HG03175 (cell line): ENCODE data around the gene NCSTN.
"Not testable (repeated sequence)": the region's sequence is repeated elsewhere in the genome, so short reads cannot be mapped to it uniquely, and the experiment has no call there.

Source experiments
- ATAC-seq: cut with Tn5 transposase; IDR thresholded peaks from one replicate; pipeline ENCODE4 v1.9.1; 2021; ENCODE audit warnings: mild to moderate bottlenecking, moderate library complexity; ENCODE audit not compliant: unreplicated experiment

Gene NCSTN

DNA sequence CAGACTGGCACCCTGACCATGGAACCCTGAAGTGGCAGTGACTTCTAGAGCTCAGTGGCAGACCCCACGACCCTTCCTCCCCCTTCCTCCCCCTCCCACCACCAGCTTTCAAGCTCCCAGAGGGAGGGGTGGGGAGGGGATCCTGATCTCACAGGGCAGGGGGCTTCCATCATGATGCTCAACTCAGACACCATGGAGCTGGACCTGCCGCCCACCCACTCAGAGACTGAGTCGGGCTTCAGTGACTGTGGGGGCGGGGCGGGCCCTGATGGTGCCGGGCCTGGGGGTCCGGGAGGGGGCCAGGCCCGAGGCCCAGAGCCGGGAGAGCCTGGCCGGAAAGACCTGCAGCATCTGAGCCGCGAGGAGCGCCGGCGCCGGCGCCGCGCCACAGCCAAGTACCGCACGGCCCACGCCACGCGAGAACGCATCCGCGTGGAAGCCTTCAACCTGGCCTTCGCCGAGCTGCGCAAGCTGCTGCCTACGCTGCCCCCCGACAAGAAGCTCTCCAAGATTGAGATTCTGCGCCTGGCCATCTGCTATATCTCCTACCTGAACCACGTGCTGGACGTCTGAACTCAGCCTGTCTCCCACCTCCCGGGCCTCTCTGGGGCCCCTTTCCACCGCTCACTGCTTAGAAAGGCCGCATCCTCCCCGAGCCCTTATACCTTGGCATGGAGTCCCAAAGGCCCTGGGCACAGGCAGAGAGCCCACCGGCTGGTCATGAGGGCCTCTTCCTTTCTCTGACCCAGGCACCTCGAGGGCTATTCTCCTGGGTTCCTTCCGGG, 27.6 kb downstream of the NCSTN start:
- ATAC-seq = no peak

DNA sequence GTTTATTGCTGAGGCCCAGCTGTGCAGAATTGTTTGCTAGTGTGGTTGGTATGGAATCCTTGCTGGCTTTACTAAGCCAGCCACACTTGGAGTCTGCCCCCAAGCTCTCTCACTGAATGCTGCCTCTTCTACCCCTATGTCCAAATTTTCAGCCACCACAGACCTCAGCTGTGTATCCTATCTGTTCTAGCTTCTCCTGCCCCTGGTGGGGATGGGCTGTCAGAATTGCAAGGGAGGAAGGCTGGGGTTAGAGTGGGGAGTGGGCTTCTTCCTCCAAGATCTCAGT, 28.1 kb downstream of the NCSTN start:
- ATAC-seq = no peak

DNA sequence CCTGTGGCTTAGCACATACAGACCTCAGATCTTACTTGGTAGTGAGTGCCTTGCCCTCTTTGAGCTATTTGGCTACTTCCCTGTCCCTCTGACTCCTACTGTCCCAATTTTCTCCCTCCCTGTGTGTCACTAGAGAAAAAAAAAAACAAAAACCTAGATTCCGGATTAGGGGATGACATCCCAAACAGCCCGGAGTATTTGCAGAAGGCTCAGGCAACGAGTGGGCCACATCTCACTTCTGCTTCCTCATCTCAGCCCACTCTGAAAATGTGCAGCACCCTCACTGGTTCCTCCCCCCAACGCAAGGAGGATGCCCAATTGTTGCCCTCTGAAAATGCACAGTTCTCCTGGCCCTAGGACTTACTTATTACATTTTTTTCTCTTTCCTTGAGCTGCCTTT, 28.6 kb downstream of the NCSTN start:
- no peak for ATAC-seq

DNA sequence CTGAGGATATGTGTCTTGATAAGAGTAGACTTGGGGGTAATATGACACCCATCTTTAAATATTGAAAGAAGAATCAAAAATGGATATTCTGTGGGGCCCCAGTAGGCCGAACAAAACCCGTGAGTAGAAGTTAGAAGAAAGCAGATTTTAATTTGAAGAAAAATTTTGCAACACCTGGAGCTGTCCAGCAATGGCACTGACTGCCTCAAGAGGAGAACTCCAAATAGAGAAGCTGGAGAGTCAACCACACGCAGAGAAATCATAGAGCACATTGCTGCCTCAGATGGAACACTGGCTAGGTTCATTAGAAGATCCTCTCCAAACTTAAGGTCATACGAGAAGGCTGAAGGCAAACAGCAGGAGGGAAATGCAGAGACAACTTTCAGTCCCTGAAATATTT, 30.5 kb downstream of the NCSTN start:
- ATAC-seq = no peak

DNA sequence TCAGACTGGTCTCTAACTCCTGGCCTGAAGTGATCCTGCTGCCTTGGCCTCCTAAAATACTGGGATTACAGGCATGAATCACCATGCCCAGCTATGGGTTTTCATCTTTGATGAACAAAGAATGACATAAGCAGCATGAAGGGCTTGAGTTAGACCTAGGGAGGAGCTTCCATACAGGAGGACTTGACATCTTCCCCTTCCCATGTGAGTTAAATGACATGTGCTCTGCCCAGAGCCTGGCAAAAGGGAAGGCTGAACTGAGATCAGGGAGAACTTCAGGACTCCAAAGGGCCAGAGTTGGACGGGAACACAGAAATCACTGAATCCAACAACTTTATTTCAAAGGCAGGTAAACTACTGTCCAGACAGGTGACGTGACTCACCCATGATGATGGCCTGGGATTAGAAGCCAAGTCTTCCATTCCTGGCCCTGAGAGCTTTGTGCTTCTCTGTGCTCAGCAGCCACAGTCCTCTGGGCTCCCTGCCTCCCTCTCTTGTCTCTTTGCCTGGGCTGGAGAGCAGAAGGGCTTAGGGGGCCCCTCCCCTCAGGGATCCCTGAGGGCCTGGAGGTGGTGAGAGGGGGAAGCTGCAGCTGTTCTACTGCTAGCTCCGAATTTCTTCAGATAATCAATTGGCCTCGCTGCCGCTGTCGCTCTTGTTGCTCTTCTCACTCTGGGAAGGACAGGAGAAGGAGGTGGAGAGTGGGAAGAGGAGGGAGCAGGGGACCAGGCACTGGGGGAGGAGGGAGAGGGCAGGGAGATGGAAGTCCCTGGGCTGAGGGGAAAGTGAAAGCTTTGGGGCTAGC, 31.3 kb downstream of the NCSTN start:
- ATAC-seq = no peak

DNA sequence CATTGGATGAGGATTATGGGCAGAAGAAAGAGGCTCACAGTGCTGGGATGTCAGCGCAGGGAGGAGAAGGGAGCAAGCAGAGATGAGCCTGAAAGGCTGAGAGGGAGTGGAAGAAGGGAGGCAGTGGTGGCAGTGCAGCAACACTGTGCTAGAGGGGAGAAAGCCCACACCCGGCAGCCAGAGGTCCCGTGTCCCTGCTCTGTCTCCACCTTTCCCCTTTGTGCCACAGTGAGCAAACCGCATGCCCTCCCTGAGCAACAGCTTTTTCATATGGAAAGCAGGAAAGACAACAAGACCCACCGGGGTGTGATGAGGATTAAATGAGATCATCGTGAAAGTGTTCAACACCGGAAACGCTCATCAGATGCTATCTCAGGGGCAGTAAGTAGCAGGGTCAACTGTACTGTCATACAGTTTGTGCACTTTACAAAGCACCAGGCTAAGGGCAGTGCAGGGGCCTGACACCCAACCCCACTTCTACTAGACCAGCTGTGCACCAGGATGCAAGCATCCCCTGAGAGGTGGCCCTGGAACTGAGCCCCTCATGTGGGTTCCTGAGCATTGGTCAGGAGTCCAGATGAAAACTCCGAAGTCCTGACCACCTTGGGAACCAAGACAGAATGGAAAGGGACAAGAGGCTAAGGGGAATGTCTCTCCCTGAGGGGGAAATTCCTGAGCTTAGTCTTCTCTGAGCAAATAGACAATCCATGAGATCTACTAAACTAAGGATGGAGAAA, 32.8 kb downstream of the NCSTN start:
- ATAC-seq = peak; percentile 54

DNA sequence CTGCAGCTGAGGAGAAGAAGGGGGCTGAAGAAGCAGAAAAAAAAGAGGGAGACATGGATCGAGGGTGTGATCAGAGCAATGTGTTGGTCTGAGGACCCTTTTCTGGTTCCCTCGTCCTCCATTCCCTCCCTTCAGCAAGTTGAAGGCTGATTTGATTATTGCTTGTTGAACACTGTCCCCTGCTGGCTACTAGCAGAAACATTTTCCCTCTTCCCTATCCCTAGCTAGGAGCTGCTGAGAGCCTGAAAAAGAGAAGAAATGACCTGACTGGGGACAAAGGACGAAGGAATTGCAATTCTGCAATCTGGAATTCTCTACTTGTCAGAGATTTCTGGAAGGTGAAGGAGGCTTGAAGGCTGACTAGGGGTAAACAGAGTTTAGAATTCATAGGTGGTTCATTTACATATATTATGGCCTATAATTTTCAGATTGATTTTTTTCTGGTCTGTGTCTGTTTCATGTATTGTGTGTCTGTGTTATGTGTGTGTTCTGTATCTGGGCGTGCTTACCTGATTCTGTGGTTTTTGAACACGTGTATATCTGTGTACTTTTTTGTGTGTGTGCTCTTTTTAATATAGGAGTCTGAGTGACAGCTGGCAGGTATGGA, 33.4 kb downstream of the NCSTN start:
- ATAC-seq = no peak

DNA sequence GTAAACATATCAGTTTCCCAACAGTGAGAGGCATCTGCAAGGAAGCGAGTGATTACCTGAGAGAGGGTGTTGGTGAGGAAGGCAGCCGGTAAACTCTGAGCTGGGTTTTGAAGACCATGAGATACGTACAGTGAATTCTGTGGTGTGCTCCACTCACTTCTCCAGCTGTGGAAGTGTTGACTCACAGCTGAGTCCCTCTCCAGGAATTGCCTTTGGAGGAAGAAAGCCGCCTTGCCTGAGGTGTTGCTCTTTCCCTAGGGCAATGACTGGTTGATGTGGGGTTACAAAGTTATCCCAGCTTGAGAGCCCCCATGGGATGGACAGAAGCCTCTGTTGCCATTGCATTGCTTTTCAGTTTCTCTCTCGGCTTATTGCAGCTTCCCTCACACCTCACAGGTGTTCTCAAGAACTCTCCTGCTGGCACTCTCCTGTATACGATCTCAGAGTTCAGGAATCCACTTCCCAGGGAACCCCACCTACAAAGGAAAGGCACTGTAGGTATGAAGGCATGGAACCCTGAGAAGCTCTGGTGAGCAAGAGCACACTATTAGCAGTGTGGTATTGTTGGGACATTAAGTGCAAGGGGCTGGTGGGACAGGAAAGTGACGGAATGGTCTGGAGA, 34.5 kb downstream of the NCSTN start:
- no peak for ATAC-seq

DNA sequence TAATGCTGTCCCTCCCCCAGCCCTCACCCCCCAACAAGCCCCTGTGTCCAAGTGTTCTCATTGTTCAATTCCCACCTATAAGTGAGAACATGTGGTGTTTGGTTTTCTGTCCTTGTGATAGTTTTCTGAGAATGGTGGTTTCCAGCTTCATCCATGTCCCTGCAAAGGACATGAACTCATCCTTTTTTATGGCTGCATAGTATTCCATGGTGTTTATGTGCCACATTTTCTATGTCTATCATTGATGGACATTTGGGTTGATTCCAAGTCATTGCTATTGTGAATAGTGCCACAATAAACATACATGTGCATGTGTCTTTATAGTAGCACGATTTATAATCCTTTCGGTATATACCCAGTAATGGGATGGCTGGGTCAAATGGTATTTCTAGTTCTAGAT, 41.6 kb downstream of the NCSTN start:
- ATAC-seq = not testable (repeated sequence)

DNA sequence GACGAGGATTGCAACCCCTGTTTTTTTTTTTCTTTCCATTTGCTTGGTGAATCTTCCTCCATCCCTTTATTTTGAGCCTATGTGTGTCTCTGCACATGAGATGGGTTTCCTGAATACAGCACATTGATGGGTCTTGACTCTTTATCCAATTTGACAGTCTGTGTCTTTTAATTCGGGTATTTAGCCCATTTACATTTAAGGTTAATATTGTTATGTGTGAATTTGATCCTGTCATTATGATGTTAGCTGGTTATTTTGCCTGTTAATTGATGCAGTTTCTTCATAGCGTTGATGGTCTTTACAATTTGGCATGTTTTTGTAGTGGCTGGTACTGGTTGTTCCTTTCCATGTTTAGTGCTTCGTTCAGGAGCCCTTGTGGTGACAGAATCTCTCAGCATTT, 45.2 kb downstream of the NCSTN start:
- not testable (repeated sequence) for ATAC-seq

DNA sequence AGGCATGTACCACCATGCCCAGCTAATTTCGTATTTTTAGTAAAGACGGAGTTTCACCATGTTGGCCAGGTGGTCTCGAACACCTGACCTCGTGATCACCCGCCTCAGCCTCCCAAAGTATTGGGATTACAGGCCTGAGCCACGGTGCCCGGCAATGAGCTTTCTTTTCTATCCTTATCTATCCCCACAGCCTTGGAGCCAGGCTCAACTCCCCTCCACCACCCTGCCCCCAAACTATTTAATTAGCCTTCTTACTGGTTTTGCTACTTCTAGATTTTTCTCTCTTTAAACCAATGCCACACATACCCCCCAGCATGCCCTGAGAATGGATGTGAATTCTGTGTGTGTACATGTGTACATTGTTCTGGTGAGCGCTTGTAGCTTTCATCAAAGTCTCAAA, 51.5 kb downstream of the NCSTN start:
- no peak for ATAC-seq

DNA sequence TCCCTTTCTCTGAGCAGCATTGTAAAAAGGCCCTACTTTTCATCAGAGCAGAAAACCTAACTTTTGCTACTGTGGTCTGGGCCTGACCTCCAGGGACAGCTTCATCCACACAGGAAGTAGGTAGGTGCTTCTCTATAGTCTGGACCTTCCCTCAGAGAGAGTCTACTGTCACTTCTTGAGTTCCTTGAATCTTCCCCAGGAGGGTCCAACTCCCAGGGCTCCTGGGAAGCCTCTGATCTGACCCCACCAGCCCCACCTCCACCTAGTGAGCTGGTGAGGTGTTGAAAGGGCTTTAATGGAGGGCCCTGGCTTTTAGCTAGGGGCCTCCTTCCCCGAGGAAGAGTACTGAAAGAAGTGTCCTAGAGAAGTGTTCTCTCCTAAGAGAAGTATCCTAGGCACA, 54.5 kb downstream of the NCSTN start:
- ATAC-seq = no peak

DNA sequence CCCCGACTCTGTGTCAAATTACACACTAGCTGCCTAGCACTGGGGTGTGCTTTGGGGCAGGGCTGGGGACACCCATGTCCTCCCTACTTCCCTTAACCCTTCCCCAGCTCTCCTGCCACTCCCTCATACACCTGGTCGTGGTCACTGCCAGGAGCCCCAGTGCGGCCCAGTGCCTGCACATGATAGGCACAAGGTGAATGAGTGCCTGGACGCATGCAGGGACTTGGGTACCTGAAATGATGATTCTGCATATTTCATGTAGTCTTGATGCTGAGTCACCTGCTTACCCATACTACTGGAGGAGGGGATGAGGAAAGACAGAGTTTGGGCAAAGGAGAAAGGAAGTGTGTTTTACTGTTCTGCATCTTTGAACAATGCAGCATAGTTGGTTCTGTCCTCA, 55.6 kb downstream of the NCSTN start:
- no peak for ATAC-seq

DNA sequence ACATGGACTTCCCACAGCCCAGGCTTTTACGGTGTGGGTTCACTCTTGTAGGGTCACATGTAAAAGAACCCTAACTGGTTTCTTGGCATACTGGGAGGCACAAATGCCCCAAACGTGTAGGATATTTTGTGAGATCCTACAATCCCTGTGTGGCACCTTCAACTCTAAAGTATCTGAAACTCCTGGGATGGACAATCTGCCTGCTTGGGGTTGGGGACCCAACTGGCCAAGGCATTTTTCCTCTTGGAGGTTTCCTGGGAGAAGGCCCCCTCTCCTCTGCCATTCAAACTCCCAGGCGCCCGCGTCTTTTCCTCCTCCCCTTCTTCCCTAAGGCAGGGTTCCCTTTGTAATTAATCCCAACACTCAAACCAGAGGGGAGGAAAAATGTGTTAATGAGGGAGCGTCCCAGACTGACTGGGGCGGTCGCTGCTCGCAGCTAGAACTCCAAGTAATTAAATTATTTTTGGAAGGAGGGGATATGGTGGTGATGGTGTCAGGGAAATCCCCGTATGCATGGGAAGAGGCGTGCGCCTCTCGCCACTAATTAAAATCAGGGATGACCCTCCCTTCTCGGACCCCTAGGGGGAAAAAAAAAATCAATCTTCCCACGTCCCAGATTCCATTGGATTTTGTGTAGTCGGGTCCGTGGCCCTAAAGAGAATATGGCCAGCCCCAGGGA, 56.5 kb downstream of the NCSTN start:
- ATAC-seq = no peak

DNA sequence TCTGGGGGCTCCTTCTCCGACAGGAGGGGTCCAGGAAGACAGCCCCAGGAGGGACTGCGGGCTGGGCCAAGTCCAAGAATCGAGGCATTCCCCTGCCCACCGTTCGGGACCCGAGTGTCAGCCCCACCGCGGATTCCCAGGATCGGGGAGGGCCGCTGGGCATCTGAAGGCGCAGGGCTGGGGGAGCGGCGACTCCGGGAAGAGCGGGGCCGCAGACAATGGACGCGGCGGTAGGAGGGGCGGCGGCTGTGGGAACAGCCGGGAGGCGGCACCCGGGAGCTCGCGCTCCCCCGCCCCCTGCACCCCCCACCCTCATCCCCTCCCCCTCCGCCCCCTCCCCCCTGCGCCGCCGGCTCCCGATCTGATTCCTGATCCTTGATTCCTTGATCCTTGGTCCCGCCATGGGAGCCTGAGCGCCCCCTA, 57.1 kb downstream of the NCSTN start, which contains the start of gene VANGL2:
Gene VANGL2, plus strand, starts transcription at position 342 of the 423 bp plus-strand sequence. CDS start 15,274 bp downstream, outside the sequence.
- ATAC-seq = no peak

DNA sequence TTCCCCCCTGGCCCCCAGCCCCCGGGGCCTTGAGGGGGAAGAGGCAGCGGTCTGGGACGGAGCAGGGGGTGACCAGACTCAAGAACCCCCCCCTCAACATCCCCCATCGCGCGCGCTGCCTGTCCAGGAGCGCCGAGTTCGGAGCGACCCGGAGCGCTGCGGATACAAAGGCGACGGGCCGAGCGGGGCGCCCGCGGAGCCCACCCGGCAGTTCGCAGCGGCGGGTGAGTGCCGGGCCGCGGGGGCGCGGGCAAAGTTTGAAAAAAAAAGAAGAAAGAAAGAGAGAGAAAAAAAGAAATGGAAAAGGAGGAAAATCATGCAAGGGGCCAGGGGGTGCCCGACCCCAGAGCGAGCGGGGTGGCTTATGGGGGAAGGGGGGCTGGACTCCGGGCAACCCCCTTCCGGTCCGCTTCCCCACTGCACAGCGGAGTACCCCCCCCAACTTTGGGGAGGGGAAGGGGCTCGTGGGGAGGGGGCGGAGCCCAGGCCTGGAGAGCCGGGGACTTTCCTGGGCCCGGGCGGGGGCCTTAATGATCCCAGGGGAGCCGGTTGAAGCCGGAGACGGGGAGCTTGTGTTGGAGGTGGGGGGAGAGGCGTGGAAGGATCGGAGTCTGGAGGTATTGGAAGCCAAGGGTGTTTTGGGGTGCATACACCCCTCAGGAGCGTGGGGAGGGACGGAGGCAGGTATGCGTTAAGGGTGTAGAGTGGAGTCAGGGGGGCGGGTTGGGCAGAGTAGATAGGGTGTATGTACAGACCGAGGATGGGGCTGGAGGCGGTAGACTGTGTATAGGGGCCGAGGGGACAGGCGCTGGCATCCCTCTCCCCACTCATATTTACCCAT, 57.7 kb downstream of the NCSTN start:
- ATAC-seq = no peak

DNA sequence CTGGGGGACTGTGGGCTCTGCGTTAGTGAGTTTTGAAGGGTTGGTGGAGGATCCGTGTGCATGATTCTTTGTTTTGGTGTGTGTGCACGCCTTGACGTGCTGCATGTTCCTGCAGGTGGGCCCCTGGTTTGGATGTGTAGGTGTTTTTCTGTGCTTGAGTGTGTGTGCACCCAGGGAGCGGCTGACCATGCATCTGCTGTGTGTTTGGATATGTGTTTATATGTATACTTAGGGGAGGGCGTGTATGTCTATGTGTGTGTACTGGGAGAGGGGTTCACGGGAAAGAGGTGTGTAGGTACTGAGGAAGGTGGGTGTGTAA, 58.3 kb downstream of the NCSTN start:
- ATAC-seq = no peak

DNA sequence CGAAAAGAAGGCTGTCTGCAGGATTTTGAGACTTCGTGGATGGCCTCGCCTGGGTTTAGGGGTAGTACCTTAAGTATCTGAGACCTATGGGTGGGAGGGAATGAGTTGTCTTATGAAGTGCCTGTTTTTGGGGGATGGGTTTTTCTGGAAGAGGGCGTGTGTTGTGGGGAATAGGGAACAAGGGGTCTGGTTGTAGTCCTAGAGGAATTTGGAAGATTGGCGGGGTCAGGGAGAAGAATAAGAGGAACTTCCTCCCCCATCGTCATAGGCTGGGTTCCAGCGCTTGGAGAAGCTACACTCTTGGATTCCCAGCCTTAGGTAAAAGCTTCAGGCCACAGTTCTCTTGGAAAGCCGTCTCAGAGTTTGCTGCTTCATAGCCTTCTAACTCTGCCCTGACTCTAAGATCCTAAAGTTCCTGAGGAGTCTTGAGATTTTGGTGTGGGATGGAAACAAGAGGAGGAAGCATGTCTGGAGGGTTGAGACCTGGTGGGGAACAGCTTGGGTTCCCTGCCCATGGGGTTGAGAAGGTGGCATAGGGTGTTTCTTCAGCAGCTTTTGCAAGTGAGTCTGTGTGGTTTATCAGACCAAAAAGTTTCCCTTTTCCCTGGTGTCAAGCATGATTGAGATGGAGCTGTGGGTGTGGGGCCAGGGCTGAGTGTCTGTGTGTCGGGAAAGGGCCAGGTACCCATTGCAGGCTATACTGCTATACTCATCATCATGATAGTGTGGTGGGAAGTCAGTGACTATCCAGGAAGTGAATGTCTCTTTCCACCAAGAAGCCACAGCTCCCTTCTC, 59.0 kb downstream of the NCSTN start:
- no peak for ATAC-seq

DNA sequence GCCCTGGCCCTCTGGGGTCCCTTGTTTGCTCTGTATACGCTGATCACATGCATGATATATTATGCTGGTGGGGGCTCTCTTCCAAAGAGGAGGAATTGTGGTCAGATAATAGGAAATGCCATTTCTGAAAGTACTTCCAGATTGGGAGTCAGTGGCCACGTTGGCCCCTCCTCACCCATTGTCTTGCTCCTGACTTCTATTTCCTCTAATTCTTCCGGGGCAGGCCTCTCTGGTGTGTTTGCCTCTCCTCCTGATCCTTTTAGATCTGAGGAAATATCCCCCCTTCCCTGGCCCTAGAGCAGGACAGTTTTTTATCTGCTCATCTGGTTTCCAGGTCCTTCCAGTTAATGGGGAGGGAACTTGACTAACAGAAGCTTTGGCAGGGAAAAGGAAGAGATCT, 60.1 kb downstream of the NCSTN start:
- no peak for ATAC-seq
